ENCODE results near the gene ASPN.
"Not testable (repeated sequence)": the region's sequence is repeated elsewhere in the genome, so short reads cannot be mapped to it uniquely, and the experiment has no call there.

ASPN gene

DNA sequence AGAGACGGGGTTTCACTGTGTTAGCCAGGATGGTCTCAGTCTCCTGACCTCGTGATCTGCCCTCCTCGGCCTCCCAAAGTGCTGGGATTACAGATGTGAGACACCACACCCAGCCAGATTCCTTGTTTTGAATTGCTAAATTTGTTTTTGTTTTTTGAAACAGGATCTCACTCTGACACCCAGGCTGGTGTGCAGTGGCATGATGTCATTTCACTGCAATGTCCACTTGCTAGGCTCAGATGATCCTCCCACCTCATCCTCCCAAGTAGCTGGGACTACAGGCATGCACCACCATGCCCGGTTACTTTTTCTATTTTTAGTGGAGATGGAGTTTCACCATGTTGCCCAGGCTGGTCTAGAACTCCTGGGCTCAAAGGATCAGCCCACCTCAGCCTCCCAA, 71.1 kb downstream of the ASPN start:
- DNase-seq (ENCODE audit: low spot score): not testable (repeated sequence)

DNA sequence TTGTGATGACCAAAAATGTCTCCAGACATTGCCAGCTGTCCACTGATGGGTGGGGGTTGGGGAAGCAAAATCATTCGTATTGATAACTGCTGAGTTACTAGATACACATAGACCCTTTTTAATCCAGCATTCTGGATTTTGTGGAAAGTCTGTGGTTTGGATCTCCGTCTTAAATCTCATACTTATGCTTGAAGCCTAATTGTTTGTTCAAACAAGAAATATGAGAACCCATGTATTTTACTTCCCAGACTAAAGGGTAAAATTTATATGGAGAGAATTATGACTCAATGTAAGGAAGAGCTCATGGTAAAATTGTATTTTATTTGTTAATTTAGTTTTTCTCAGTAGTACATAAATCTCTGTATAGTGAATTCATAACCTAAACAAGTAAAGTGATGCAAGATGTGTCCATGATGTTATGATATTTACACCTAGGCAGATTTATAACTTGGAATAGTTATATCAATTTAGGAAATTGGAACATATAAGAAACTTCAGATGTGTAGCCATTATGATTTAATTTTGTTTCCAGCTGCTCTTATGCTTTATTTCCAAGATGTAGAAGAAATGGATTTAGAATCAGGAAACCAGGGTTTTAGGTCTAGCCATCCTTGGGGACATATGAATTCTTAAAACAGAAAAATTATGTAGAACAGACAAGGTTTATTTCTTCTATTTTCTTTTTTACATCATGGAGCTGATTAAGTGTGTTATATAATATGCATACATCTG, 73.4 kb downstream of the ASPN start:
- no peak for DNase-seq (ENCODE audit: low spot score)

DNA sequence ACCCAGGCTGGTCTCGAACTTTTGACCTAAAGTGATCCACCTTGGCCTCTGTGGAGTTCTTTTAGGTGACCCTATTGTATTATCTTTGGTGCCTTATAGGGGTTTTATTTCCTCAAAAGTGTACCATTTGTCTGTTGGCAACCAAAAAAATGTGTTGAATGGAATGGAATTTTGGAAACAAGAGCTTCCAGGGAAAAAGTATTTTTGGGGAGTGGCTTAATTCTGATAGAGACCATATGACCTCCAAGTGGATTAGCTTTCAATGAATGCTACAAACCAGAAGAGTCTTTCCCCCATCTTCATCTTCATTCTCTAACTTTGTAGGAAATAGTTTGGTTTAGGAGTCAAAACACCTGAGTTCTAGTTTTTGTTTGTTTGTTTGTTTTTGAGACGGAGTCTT, 74.5 kb downstream of the ASPN start:
- DNase-seq (ENCODE audit: low spot score): no peak

DNA sequence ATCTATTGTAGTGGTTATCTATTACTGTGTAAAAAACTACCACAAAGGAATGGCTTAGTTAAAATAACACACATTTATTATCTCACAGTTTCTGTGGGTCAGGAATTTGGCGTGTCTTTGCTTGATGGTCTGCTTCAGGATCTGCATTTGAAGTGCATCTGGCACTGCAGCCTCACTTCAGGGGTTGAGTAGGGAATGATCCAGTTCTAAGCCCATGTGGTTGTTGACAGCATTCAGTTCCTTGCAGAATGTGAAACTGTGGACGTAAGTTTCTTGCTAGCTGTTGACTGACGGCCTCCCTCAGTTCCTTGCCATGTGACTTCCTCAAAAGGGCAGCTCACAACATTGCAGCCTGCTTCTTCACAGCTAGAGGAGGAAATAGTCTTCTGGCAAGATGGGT, 75.8 kb downstream of the ASPN start:
- DNase-seq (ENCODE audit: low spot score): no peak

Data from kidney capillary endothelial cell (primary cell).